Measurements from ENCODE around the gene ARHGAP24. TPM values are rescaled to one million over a fixed set of nuclear protein-coding genes. Genes with fewer than 3 reads are reported as not detected.
"Not testable (repeated sequence)": the region's sequence is repeated elsewhere in the genome, so short reads cannot be mapped to it uniquely, and the experiment has no call there.

ARHGAP24 gene
- total RNA-seq, 1 donor from 2014 or later = 11.1 TPM

GRCh38 chr4:86019362-86019761, 544.4 kb downstream of the ARHGAP24 start:
- no peak overlapping the region for H3K4me3 ChIP-seq (ENCODE audit: low read depth, low read length)
- no peak for FAIRE-seq
- H3K36me3 ChIP-seq (ENCODE audit: control insufficient read depth, insufficient read depth, low read length) = no peaks in the 10 kb centered on the region
- no peaks in the 10 kb centered on the region for H3K27me3 ChIP-seq (ENCODE audit: control insufficient read depth, insufficient read depth, low read length)
- TF ChIP-seq CTCF (IDR thresholded peaks at IDR 0.05; ENCODE audit: insufficient read depth, low read length, severe bottlenecking) = no peak
- DNase-seq (ENCODE audit: low read depth) = no peak

- no peaks in the 10 kb centered on the region for H3K27me3 ChIP-seq (ENCODE audit: control insufficient read depth, insufficient read depth, low read length)
- DNase-seq (ENCODE audit: low read depth) = peak; percentile 35
- H3K4me3 ChIP-seq (ENCODE audit: low read depth, low read length) = no peak overlapping the region
- no peaks in the 10 kb centered on the region for H3K36me3 ChIP-seq (ENCODE audit: control insufficient read depth, insufficient read depth, low read length)
- no peak for TF ChIP-seq CTCF (IDR thresholded peaks at IDR 0.05; ENCODE audit: insufficient read depth, low read length, severe bottlenecking)
- no peak for FAIRE-seq
Measured at GRCh38 chr4:86019906-86020305, 545.0 kb downstream of the ARHGAP24 start.

GRCh38 chr4:86021671-86022070, 546.7 kb downstream of the ARHGAP24 start:
- FAIRE-seq; H3K36me3 ChIP-seq (ENCODE audit: control insufficient read depth, insufficient read depth, low read length); H3K27me3 ChIP-seq (ENCODE audit: control insufficient read depth, insufficient read depth, low read length); DNase-seq (ENCODE audit: low read depth); H3K4me3 ChIP-seq (ENCODE audit: low read depth, low read length): not testable (repeated sequence)

GRCh38 chr4:86026720-86027119, 551.8 kb downstream of the ARHGAP24 start:
- no peak for TF ChIP-seq CTCF (IDR thresholded peaks at IDR 0.05; ENCODE audit: insufficient read depth, low read length, severe bottlenecking)
- FAIRE-seq = no peak
- no peak for DNase-seq (ENCODE audit: low read depth)
- no peaks in the 10 kb centered on the region for H3K27me3 ChIP-seq (ENCODE audit: control insufficient read depth, insufficient read depth, low read length)
- no peaks in the 10 kb centered on the region for H3K36me3 ChIP-seq (ENCODE audit: control insufficient read depth, insufficient read depth, low read length)
- H3K4me3 ChIP-seq (ENCODE audit: low read depth, low read length) = no peak overlapping the region

- DNase-seq (ENCODE audit: low read depth) (peak; percentile 38), FAIRE-seq (no peak)
- no peak for TF ChIP-seq CTCF (IDR thresholded peaks at IDR 0.05; ENCODE audit: insufficient read depth, low read length, severe bottlenecking)
- Histone ChIP-seq H3K27me3 (ENCODE audit: control insufficient read depth, insufficient read depth, low read length) (no peaks in the 10 kb centered on the region), H3K36me3 (ENCODE audit: control insufficient read depth, insufficient read depth, low read length) (no peaks in the 10 kb centered on the region), H3K4me3 (ENCODE audit: low read depth, low read length) (no peak overlapping the region)
Measured at GRCh38 chr4:86031927-86032326, 557.0 kb downstream of the ARHGAP24 start.

GRCh38 chr4:86032476-86033022, 557.6 kb downstream of the ARHGAP24 start:
- DNase-seq (ENCODE audit: low read depth) = peak; percentile 98

More at GRCh38 chr4:86032476-86033022, 557.6 kb downstream of the ARHGAP24 start:
- H3K36me3 ChIP-seq (ENCODE audit: control insufficient read depth, insufficient read depth, low read length) = no peaks in the 10 kb centered on the region
- TF ChIP-seq CTCF (IDR thresholded peaks at IDR 0.05; ENCODE audit: insufficient read depth, low read length, severe bottlenecking) = no peak
- no peaks in the 10 kb centered on the region for H3K27me3 ChIP-seq (ENCODE audit: control insufficient read depth, insufficient read depth, low read length)
- peak; percentile 92 for FAIRE-seq
- no peak overlapping the region for H3K4me3 ChIP-seq (ENCODE audit: low read depth, low read length)

Measured in bronchial epithelial cell (primary cell).